ENCODE results near the gene HOXD9. TPM values are rescaled to one million over a fixed set of nuclear protein-coding genes. Genes with fewer than 3 reads are reported as not detected.

Gene HOXD9
- total RNA-seq, 6 donors from 2014 or later, result 0.40 to 1.2 TPM; not detected in 4

DNA sequence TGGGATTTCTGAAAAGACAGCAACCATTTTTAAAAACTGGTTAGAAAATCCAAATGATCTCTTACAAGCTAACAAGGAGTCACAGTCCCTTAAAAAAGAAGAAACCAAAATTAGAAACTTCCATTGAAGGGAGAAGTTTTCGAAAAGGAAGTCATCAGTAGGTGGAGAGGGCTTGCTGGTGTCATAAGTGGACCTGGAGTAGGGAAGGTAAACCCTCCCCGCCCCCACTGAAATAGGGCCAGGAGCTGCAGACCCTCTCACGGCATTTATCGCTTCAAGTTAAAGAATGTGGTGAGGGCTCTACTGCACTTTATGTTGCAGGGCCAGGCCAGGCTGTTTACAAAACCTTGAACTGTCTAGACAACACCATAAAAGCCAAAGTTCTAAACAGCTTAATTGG, 12.6 kb upstream of the HOXD9 start:
- no peak for DNase-seq
- ATAC-seq (ENCODE audit: low FRiP score in 2 of 2), result no peak
- TF ChIP-seq POLR2A (IDR thresholded peaks at IDR 0.05) (no peak), EP300 (IDR thresholded peaks at IDR 0.05) (no peak), POLR2AphosphoS5 (IDR thresholded peaks at IDR 0.05) (no peak), CTCF (IDR thresholded peaks at IDR 0.05) (no peak)
- Histone ChIP-seq H3K9me3 (no peaks in the 10 kb centered on the region), H3K4me3 (no peak overlapping the region), H3K27me3 (peaks cover 2 to 93% (median 60%) of the 10 kb centered on the region in 4 donors), H3K36me3 (no peaks in the 10 kb centered on the region), H3K4me1 (peaks cover 10 to 28% (median 22%) of the 10 kb centered on the region in 4 donors), H3K27ac (no peak overlapping the region)
- WGBS, 2 donors, result 10 to 12% methylated on average over 4 of the region's 4 CpGs

DNA sequence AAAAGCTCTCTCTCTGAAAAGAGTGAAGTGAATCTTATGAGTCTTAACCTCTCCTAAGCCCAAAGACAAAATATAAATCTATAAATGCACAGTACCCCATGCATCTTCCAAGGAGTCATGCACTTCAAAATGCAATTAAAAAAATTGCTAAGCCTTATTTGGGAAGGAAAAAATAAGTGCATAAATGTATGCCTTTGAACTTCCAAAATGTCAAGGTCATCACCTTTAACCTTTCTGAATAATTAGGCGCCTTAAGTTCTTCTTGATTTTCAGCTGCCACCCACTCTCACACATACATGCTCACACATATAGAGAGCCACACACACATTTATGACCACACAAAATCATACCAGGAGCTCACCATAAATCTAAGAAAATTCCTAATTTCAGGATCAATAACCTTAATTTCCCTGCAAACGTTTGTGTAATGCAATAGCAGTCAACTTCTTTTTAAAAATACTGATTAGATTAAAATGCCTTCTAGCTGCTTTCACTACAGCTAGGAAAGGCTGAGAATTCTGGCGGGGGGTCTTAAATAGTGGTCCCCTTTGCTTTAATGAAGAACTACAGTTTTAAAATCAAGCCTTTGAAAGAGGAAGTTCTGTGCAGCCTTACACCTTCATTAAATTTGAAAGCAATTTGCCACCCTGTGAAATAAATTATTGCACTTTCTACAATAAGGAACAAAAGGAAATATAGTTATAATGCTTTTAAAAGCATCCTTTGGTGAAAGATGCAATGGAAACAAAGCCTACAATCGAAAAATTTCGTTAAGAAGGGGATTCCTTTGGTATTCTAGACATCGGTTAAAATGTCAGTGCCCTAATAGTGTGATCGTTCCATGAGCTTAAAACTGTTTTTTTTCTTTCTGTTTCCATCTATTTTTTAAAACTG, 11.9 kb upstream of the HOXD9 start:
- H3K4me1 ChIP-seq, result peaks cover 10 to 25% (median 22%) of the 10 kb centered on the region in 4 donors
- DNase-seq (no peak), ATAC-seq (ENCODE audit: low FRiP score in 2 of 2) (no peak)
- H3K27me3 ChIP-seq, result peaks cover 2 to 88% (median 56%) of the 10 kb centered on the region in 4 donors
- no peak overlapping the region for H3K27ac ChIP-seq
- 15 to 24% methylated on average over 7 of the region's 7 CpGs for WGBS, 2 donors
- no peak overlapping the region for H3K4me3 ChIP-seq
- H3K36me3 ChIP-seq, result no peaks in the 10 kb centered on the region
- no peaks in the 10 kb centered on the region for H3K9me3 ChIP-seq
- TF ChIP-seq POLR2AphosphoS5 (IDR thresholded peaks at IDR 0.05), result no peak
- TF ChIP-seq CTCF (IDR thresholded peaks at IDR 0.05), result peak in 1 of 6 experiments; percentile 14

DNA sequence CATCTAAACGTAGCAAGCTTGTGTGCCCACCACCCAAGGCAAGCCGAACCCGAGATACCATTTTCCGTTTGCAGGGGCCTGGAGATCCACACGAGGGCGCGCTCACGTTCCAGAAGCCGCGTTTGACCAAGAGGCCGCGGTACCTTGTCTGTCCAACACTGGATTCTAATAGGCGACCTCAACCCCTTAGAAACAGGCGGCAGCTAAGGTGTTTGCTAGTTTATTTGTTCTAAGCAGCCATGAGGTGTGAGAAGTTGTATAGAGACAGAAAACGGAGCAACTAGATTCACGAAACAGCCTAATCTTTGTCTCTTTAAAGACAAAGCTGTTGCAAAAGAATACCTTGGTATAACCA, 11.2 kb upstream of the HOXD9 start:
- H3K27me3 ChIP-seq, result peaks cover 2 to 88% (median 57%) of the 10 kb centered on the region in 4 donors
- no peak for TF ChIP-seq EP300 (IDR thresholded peaks at IDR 0.05)
- TF ChIP-seq CTCF (IDR thresholded peaks at IDR 0.05), result peak in 3 of 6 experiments; percentile 10 to 19 (median 15)
- DNase-seq (no peak), ATAC-seq (ENCODE audit: low FRiP score in 2 of 2) (peak in 1 of 2 donors; percentile 52)
- 3% methylated on average over 16 of the region's 16 CpGs for WGBS, 2 donors
- peaks cover 10 to 24% (median 21%) of the 10 kb centered on the region in 4 donors for H3K4me1 ChIP-seq
- no peaks in the 10 kb centered on the region for H3K36me3 ChIP-seq
- H3K4me3 ChIP-seq, result no peak overlapping the region
- no peaks in the 10 kb centered on the region for H3K9me3 ChIP-seq
- H3K27ac ChIP-seq, result no peak overlapping the region

DNA sequence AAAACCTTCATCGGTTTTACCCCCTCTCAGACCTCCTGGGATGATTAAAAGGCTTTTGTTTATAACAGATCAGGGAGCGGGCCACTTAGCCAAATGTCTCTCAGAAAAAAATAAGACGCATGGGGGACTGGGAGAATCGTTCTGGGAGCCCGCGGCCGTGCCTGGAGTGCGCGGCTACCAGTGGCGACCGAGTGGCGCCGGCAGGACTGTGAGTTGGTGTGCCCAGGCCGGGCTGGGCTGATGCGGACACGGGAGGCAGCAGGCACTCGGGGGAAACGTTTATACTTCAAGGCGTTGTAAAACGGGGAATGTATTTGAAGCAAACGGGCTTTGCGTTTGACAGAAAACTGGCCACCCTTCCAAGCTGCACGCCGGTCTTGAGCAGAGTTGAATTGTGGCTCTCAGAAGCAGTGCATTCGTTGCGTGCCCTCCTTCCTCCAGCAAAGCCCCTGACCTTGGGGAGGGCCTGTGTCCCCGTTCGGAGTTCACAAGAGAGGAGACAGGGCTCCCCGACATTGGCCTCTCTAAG, 10.6 kb upstream of the HOXD9 start:
- Histone ChIP-seq H3K27ac (no peak overlapping the region), H3K27me3 (peaks cover 0 to 88% (median 55%) of the 10 kb centered on the region in 4 donors), H3K4me3 (no peak overlapping the region), H3K36me3 (no peaks in the 10 kb centered on the region), H3K9me3 (no peaks in the 10 kb centered on the region), H3K4me1 (peaks cover 4 to 18% (median 15%) of the 10 kb centered on the region in 4 donors)
- ATAC-seq (ENCODE audit: low FRiP score in 2 of 2), result no peak
- DNase-seq, result peak in 1 of 2 donors; percentile 50
- 10 to 13% methylated on average over 15 to 29 of the region's 29 CpGs for WGBS, 2 donors
- no peak for TF ChIP-seq EP300 (IDR thresholded peaks at IDR 0.05)
- TF ChIP-seq CTCF (IDR thresholded peaks at IDR 0.05), result no peak
- TF ChIP-seq POLR2AphosphoS5 (IDR thresholded peaks at IDR 0.05), result no peak
